ENCODE data around the gene C9orf78. TPM values are rescaled to one million over a fixed set of nuclear protein-coding genes. Genes with fewer than 3 reads are reported as not detected.

Gene C9orf78
- total and polyA plus RNA-seq, 2 of the 8 experiments (the other 6 are each of a cell fraction or from before 2014, with no cell fraction given): 17.4 to 40.6 TPM

DNA sequence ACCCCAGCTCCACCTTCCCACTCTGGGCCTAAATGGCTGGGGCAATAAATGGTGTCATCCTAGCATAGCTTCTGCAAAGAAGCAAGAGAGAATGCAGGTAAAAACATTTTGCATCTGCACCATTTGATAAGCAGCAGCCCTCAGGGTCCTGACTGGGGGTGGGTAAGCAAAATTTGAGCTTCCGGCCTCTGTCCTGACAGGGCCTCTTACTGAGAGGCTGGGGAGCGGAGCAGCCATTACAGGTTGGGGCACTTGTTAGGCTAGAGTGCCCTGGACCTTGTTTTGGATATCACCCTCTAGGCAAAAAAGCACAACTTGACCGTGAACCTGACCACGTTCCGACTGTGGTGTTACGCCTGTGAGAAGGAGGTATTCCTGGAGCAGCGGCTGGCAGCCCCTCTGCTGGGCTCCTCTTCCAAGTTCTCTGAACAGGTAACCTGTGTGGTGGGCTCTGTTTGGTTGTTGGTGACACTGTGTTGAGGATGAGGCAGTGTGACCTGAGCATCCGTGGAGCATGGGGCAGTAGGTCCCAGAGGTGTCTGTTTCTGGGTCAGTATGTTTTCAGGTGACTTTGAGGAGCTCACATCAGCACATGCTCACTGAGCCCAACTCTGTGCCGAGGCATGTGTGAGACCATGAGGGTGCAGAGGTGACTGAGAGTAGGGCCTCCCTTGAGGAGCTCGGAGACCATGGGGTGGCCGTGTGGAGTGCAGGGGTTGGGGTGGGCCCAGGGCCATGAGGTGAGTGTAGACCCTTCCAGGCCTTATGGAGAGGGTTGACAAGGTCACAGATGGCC, 23.3 kb upstream of the C9orf78 start:
- no peak overlapping the region for H4K5ac ChIP-seq (ENCODE audit: insufficient read length, low read depth, low read length)
- no peak overlapping the region for H2BK12ac ChIP-seq (ENCODE audit: low read depth, low read length)
- H3K79me2 ChIP-seq (ENCODE audit: control insufficient read depth in 1 of 2, insufficient read depth in 2 of 2, low read length in 2 of 2): no peaks in the 10 kb centered on the region
- no peak overlapping the region for H2BK15ac ChIP-seq (ENCODE audit: low read length)
- no peak overlapping the region for H2BK120ac ChIP-seq (replicated peaks; ENCODE audit: low read depth, low read length)
- no peak overlapping the region for H3K14ac ChIP-seq (ENCODE audit: insufficient read length)
- H3K4me1 ChIP-seq (replicated peaks in 1 of 4; ENCODE audit: control insufficient read depth in 3 of 4, insufficient read depth in 4 of 4, low read length in 3 of 4): no peaks in the 10 kb centered on the region
- ChIA-PET POLR2A (ENCODE audit: partially characterized antibody) (interaction anchor here (0.6 to 1.0 kb wide), 3 partner anchors 11 to 26 kb away, joined by 3 read pairs; no protein-coding TSS in a partner anchor), CTCF (ENCODE audit: partially characterized antibody) (interaction anchor here (1.1 kb wide), 1 partner anchor 39 kb away, joined by 3 read pairs; no protein-coding TSS in a partner anchor)
- no peak overlapping the region for H3K4ac ChIP-seq (replicated peaks; ENCODE audit: insufficient read length, low read depth, low read length)
- no peaks in the 10 kb centered on the region for H3K9me3 ChIP-seq (ENCODE audit: insufficient read depth in 2 of 2, low read depth in 1 of 2, low read length in 1 of 2)
- H2BK20ac ChIP-seq (ENCODE audit: low read length): no peak overlapping the region
- TF ChIP-seq CBX8 (IDR thresholded peaks at IDR 0.05; ENCODE audit: borderline replicate concordance, low read depth, low read length) (no peak), KDM1A (IDR thresholded peaks at IDR 0.05; ENCODE audit: borderline replicate concordance, low read length) (no peak), SP4 (IDR thresholded peaks at IDR 0.05; ENCODE audit: low read length) (no peak), TCF12 (IDR thresholded peaks at IDR 0.05; ENCODE audit: low read depth, low read length) (no peak), RNF2 (IDR thresholded peaks at IDR 0.05; ENCODE audit: borderline replicate concordance, low read depth, low read length, missing control alignments, poor library complexity, severe bottlenecking) (no peak)
- H3K56ac ChIP-seq (replicated peaks; ENCODE audit: insufficient read length, low read depth, low read length): no peak overlapping the region
- H4K20me1 ChIP-seq (replicated peaks in 1 of 2; ENCODE audit: control insufficient read depth in 1 of 2, insufficient read depth in 2 of 2, low read length in 2 of 2): peaks cover 4% of the 10 kb centered on the region in 2 experiments
- FAIRE-seq (no peak), DNase-seq (ENCODE audit: low read depth in 1 of 2, low spot score in 2 of 2) (no peak)
- H3K9ac ChIP-seq (replicated peaks in 1 of 4; ENCODE audit: extremely low read depth in 1 of 4, low read depth in 3 of 4, low read length in 3 of 4): no peak overlapping the region
- no peak overlapping the region for H3K27ac ChIP-seq (ENCODE audit: low read depth, low read length)
- no peaks in the 10 kb centered on the region for H3K79me1 ChIP-seq (ENCODE audit: low read depth, low read length)
- H2AK5ac ChIP-seq (ENCODE audit: low read depth, low read length): no peak overlapping the region
- H3K4me3 ChIP-seq (ENCODE audit: extremely low read depth in 1 of 4, insufficient read depth in 2 of 4, low read depth in 3 of 4, low read length in 4 of 4): no peak overlapping the region
- H2BK5ac ChIP-seq (ENCODE audit: low read depth, low read length): no peak overlapping the region
- WGBS, 2 experiments (ENCODE audit: extremely low coverage in 1 of 2, insufficient coverage in 1 of 2, insufficient read length in 1 of 2, insufficient replicate concordance in 2 of 2, low coverage in 1 of 2, low lambda C conversion rate in 2 of 2, missing lambda C conversion rate in 1 of 2): 85% methylated on average over 11 of the region's 11 CpGs; no CpG with 5 or more reads in 1 of the 2 experiments
- no peak overlapping the region for H2AFZ ChIP-seq (ENCODE audit: low read length)
- no peaks in the 10 kb centered on the region for H3K23me2 ChIP-seq (ENCODE audit: low read depth, low read length)
- H3K27me3 ChIP-seq (replicated peaks in 1 of 4; ENCODE audit: control insufficient read depth in 3 of 4, extremely low read depth in 1 of 4, insufficient read depth in 3 of 4, low read length in 3 of 4): no peaks in the 10 kb centered on the region
- H3K18ac ChIP-seq (ENCODE audit: extremely low read depth, low read length): no peak overlapping the region
- no peak overlapping the region for H4K8ac ChIP-seq (ENCODE audit: extremely low read depth, insufficient read depth, low read length)
- H3K36me3 ChIP-seq (ENCODE audit: control insufficient read depth in 2 of 4, insufficient read depth in 4 of 4, low read length in 3 of 4): peaks cover 0 to 2% (median 0%) of the 10 kb centered on the region in 4 experiments; a peak in 3 of 8 replicates
- H4K91ac ChIP-seq (replicated peaks; ENCODE audit: insufficient read length, low read length): no peak overlapping the region
- no peak overlapping the region for H3K23ac ChIP-seq (ENCODE audit: insufficient read length)
- no peak overlapping the region for H3K4me2 ChIP-seq (ENCODE audit: insufficient read depth in 1 of 2, low read depth in 2 of 2, low read length in 2 of 2)
